ENCODE results near the gene SSH2. TPM values are rescaled to one million over a fixed set of nuclear protein-coding genes. Genes with fewer than 3 reads are reported as not detected.

Gene SSH2
- polyA plus RNA-seq, 1 of the 3 experiments (the other 2 are of a cell fraction) = 8.8 TPM

DNA sequence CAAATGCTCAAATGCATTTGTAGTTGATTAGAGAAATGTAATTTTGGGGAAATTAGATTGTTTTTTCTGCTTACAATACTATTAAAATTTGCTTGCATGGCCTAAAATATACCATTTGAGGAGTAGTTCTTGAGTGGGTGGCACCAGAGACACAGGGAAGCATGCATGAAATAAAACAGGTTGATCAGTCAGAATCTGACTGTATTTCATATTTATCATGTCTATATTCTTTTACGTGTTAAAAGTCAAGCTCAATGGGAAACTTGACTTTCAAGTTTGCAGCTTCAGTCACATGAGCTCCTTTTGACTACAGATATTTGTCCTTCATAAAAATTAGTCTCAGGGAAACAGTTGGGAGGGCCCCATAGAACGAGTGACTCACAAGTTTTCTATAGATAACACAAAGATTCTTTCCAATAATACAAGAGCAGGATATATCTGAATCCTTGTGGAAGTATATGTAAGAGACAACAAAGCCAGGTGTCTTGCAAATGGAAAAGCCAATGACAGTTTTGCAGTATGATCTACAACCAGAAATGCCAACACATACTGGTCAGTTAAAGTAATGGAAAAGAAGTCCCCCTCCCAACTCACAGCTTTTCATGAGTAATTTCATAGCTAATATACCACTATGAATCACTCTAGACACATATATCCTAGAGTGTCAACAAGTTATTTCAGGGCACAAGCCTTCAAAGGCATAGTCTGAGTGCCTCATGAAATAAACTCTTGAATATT, 265.1 kb downstream of the SSH2 start:
- H2AFZ ChIP-seq (ENCODE audit: low read depth) = no peak overlapping the region
- H3K9ac ChIP-seq = no peak overlapping the region
- H3F3A ChIP-seq (replicated peaks; ENCODE audit: insufficient read depth) = peaks cover 15% of the 10 kb centered on the region
- no peak for DNase-seq
- H3K79me2 ChIP-seq (ENCODE audit: insufficient read depth) = no peaks in the 10 kb centered on the region
- POLR2A ChIA-PET = no interaction called here
- peak overlapping the region; percentile 20 to 63; a peak in 3 of 4 replicates for H3K27ac ChIP-seq (ENCODE audit: low read depth in 2 of 2, low read length in 1 of 2)
- H3K9me2 ChIP-seq = no peaks in the 10 kb centered on the region
- 72% methylated on average over 2 of the region's 2 CpGs for WGBS (ENCODE audit: low lambda C conversion rate)
- CTCF ChIA-PET = interaction anchor here (1.0 to 1.7 kb wide), 3 partner anchors 10 to 114 kb away, joined by 3 to 4 read pairs (median 3); no protein-coding TSS in a partner anchor
- no peaks in the 10 kb centered on the region for H3K9me3 ChIP-seq
- H3K27me3 ChIP-seq (ENCODE audit: insufficient read depth) = no peaks in the 10 kb centered on the region
- peaks cover 0 to 31% of the 10 kb centered on the region in 2 experiments; a peak in 2 of 4 replicates for H3K4me1 ChIP-seq (ENCODE audit: control insufficient read depth in 1 of 2, insufficient read depth in 2 of 2, low read depth in 1 of 2, low read length in 1 of 2)
- TF ChIP-seq MEF2A (IDR thresholded peaks at IDR 0.05; ENCODE audit: borderline replicate concordance, low read depth) (peak; percentile 42; the same call in 1 of the 2 replicates), POLR2AphosphoS5 (IDR thresholded peaks at IDR 0.05; ENCODE audit: low read depth, low read length) (0 out of 2 replicates have a peak, but pooled peaks have one; percentile 29), RCOR1 (IDR thresholded peaks at IDR 0.05; ENCODE audit: low read length) (no peak), FOXM1 (IDR thresholded peaks at IDR 0.05; ENCODE audit: low read depth) (no peak), TCF12 (IDR thresholded peaks at IDR 0.05) (peak; percentile 53), EP300 (IDR thresholded peaks at IDR 0.05; ENCODE audit: borderline replicate concordance in 1 of 2, low read depth in 1 of 2, low read length in 1 of 2) (0 out of 4 replicates have a peak, but pooled peaks of 1 of the 2 experiments have one; percentile 25), SIN3A (IDR thresholded peaks at IDR 0.05; ENCODE audit: borderline replicate concordance, low read depth, low read length) (no peak), FOXJ3 (CRISPR knock-in tag; IDR thresholded peaks at IDR 0.05) (no peak), RXRA (IDR thresholded peaks at IDR 0.05; ENCODE audit: borderline replicate concordance, low read depth) (0 out of 2 replicates have a peak, but pooled peaks have one; percentile 7), YY1 (IDR thresholded peaks at IDR 0.05; ENCODE audit: low read depth) (no peak), ELF1 (IDR thresholded peaks at IDR 0.05) (no peak), RAD21 (IDR thresholded peaks at IDR 0.05; ENCODE audit: low read length) (no peak), FOSL2 (IDR thresholded peaks at IDR 0.05; ENCODE audit: borderline replicate concordance, low read depth) (peak; percentile 71; the same call in 1 of the 2 replicates), JUND (IDR thresholded peaks at IDR 0.05) (peak; percentile 69)
- TF ChIP-seq, protein P1, sequence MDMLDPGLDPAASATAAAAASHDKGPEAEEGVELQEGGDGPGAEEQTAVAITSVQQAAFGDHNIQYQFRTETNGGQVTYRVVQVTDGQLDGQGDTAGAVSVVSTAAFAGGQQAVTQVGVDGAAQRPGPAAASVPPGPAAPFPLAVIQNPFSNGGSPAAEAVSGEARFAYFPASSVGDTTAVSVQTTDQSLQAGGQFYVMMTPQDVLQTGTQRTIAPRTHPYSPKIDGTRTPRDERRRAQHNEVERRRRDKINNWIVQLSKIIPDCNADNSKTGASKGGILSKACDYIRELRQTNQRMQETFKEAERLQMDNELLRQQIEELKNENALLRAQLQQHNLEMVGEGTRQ (IDR thresholded peaks at IDR 0.05; ENCODE audit: borderline replicate concordance, low read depth, low read length) = no peak
- TF ChIP-seq, protein P2, sequence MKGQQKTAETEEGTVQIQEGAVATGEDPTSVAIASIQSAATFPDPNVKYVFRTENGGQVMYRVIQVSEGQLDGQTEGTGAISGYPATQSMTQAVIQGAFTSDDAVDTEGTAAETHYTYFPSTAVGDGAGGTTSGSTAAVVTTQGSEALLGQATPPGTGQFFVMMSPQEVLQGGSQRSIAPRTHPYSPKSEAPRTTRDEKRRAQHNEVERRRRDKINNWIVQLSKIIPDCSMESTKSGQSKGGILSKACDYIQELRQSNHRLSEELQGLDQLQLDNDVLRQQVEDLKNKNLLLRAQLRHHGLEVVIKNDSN (IDR thresholded peaks at IDR 0.05; ENCODE audit: borderline replicate concordance, low read depth) = no peak
- TF ChIP-seq, protein P3, sequence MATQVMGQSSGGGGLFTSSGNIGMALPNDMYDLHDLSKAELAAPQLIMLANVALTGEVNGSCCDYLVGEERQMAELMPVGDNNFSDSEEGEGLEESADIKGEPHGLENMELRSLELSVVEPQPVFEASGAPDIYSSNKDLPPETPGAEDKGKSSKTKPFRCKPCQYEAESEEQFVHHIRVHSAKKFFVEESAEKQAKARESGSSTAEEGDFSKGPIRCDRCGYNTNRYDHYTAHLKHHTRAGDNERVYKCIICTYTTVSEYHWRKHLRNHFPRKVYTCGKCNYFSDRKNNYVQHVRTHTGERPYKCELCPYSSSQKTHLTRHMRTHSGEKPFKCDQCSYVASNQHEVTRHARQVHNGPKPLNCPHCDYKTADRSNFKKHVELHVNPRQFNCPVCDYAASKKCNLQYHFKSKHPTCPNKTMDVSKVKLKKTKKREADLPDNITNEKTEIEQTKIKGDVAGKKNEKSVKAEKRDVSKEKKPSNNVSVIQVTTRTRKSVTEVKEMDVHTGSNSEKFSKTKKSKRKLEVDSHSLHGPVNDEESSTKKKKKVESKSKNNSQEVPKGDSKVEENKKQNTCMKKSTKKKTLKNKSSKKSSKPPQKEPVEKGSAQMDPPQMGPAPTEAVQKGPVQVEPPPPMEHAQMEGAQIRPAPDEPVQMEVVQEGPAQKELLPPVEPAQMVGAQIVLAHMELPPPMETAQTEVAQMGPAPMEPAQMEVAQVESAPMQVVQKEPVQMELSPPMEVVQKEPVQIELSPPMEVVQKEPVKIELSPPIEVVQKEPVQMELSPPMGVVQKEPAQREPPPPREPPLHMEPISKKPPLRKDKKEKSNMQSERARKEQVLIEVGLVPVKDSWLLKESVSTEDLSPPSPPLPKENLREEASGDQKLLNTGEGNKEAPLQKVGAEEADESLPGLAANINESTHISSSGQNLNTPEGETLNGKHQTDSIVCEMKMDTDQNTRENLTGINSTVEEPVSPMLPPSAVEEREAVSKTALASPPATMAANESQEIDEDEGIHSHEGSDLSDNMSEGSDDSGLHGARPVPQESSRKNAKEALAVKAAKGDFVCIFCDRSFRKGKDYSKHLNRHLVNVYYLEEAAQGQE (IDR thresholded peaks at IDR 0.05; ENCODE audit: low read depth, low read length) = no peak
- TF ChIP-seq, protein P4, sequence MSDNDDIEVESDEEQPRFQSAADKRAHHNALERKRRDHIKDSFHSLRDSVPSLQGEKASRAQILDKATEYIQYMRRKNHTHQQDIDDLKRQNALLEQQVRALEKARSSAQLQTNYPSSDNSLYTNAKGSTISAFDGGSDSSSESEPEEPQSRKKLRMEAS (IDR thresholded peaks at IDR 0.05; ENCODE audit: low read depth) = 0 out of 2 replicates have a peak, but pooled peaks have one; percentile 22
- TF ChIP-seq, protein P5, sequence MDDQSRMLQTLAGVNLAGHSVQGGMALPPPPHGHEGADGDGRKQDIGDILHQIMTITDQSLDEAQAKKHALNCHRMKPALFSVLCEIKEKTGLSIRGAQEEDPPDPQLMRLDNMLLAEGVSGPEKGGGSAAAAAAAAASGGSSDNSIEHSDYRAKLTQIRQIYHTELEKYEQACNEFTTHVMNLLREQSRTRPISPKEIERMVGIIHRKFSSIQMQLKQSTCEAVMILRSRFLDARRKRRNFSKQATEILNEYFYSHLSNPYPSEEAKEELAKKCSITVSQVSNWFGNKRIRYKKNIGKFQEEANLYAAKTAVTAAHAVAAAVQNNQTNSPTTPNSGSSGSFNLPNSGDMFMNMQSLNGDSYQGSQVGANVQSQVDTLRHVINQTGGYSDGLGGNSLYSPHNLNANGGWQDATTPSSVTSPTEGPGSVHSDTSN (IDR thresholded peaks at IDR 0.05) = peak; percentile 73
- H3K4me3 ChIP-seq (ENCODE audit: low read depth in 2 of 2, low read length in 1 of 2) = no peak overlapping the region
- 0 out of 2 replicates have a peak overlapping the region, but pooled peaks have one; percentile 3 for H3K4me2 ChIP-seq
- H4K20me1 ChIP-seq (ENCODE audit: insufficient read depth) = no peaks in the 10 kb centered on the region
- H3K36me3 ChIP-seq (replicated peaks in 1 of 2; ENCODE audit: control insufficient read depth in 1 of 2, insufficient read depth in 2 of 2, low read length in 1 of 2) = peaks cover 21 to 34% of the 10 kb centered on the region in 2 experiments

Data from SK-N-SH (cell line).